HG03175 (cell line): ENCODE results near the gene DNASE1L1.

Experiments
- ATAC-seq: cut with Tn5 transposase; IDR thresholded peaks from one replicate; pipeline ENCODE4 v1.9.1; 2021; ENCODE audit warnings: mild to moderate bottlenecking, moderate library complexity; ENCODE audit not compliant: unreplicated experiment

Gene DNASE1L1

DNA sequence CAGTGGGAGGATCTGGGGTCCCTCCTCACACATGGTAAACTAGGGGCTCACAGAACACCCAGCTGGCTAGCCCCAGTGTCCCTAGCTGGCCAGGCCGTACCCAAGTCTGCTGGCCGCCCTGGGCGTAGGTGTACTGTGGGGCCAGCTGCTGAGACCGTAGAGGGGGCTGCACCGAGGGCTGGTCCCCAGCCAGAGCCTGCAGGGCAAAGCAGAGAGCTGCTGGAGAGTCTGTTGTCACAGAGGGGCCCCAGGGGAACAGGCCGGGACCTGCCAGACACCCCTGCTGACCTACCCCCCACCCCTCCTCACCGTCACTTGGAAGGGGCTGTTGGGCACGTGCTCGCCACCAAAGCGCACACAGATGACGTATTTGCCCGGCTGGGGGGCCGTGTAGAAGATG lies 54.5 kb downstream of the DNASE1L1 start:
- ATAC-seq = no peak

DNA sequence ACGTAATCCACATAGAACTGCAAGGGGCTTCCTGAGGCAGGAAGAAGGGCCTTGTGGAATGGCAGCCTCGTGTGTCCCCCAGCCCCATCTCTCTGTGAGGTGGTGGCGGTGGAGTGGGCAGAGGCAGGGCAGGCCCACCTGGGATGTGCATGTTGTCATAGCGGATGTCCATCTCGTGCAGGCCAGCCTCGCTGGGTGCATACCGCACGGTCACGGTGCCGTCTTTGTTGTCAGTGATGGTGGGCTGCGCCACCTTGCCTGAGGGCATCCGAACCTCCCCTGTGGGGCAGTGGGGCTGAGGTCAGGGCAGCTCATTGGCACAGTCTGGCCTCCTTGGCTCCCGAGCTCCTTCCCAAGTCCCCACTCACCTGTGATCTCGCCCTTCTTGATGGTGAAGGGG lies 55.0 kb downstream of the DNASE1L1 start:
- no peak for ATAC-seq

DNA sequence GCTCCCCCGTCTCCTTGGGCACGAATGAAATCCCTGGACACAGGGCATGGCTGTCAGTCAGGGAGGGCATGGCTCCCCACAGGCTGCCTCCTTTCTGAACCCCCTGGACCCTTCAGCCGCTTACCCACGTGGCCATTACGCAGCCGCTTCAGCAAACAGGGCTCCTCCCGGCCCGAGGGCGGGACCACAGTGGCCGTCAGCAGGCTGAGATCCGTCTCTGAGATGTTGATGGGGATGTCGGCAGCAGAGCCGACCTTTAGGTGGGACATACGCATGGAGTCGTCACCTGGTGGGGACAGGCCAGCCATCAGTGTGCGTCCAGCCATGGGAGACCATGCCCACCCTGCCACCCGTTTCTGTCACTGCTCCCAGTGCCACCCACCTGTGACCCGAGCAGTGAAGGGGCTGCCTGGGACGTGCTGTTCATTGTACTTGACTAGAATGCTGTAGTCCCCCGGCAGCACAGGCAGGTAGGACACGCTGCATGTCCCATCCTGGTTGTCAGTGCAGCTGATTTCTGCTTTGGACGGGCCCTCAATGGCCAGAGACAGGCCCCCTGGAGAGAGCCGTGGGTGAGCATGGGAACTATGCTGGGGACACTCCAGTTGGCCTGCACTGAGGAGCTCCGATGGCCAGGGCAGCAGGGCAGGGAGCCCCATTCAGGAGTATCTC lies 55.7 kb downstream of the DNASE1L1 start:
- no peak for ATAC-seq

DNA sequence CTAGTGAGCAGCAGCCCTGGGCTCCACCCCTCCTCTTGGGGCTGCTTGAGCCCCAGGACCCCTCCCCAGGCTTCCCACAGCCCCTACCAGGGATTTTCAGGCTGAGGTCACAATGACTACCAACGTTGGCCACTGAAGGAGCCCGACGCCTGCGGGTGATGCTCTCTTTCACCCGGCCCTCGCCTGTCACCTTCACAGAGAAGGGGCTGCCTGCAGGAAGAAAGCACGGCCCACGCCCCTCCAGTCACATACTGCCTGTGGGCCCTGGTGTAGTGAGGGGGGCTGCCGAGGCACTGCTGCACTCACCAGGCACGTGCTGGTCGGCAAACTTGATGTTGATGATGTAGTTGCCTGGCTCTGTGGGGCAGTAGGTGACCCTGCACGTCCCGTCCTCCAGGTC lies 56.6 kb downstream of the DNASE1L1 start:
- ATAC-seq = no peak

DNA sequence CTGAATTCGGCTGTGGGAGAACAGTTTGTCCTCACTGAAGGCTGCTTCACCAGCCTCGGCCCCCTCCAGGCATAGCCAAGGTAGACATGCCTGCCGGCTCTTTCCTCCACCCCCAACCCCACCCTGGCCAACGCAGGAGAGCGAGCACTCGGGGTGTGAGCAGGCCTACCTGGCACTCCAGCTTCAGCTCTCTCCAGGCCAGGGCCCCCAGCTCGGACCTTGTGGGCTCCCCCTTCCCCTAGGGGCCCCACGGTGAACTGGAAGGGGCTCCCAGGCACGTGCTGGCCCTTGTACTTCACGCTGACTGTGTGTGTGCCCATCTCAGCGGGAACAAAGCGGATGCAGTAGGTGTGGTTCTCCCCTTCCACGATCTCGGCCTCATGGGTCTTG lies 57.0 kb downstream of the DNASE1L1 start:
- ATAC-seq = no peak
